MG63 (cell line): ENCODE data around the gene ADAT1. TPM values are rescaled to one million over a fixed set of nuclear protein-coding genes. Genes with fewer than 3 reads are reported as not detected.
"Not testable (repeated sequence)": the region's sequence is repeated elsewhere in the genome, so short reads cannot be mapped to it uniquely, and the experiment has no call there.

Experiments
- DNase-seq: peaks from one replicate; pipeline ENCODE4 v3.0.0-alpha.2; 2020
- H3K27me3 ChIP-seq: fragments of 250-450 bp; sonication (Bioruptor Pico); 2 replicates; pipeline ENCODE4 v1.5.1; 2020; ENCODE audit warnings: mild to moderate bottlenecking, moderate library complexity
- H3K36me3 ChIP-seq: fragments of 250-450 bp; sonication (Bioruptor Pico); 2 replicates; pipeline ENCODE4 v1.5.1; 2020; ENCODE audit warnings: mild to moderate bottlenecking, moderate library complexity
- H3K4me3 ChIP-seq: fragments of 250-450 bp; sonication (Bioruptor Pico); 2 replicates; pipeline ENCODE4 v1.5.1; 2020; ENCODE audit warnings: mild to moderate bottlenecking, moderate library complexity
- H3K9me3 ChIP-seq: fragments of 250-450 bp; sonication (Bioruptor Pico); 2 replicates; pipeline ENCODE4 v1.5.1; 2020; ENCODE audit warnings: mild to moderate bottlenecking, moderate library complexity
- total RNA-seq: library from RNA; depleted of rRNA; stranded (reverse); fragments of >200 nt; shearing (Covaris generic); gene quantifications from 2 replicates; pipeline ENCODE4 v1.2.3, GENCODE V29; 2014; ENCODE audit warnings: low replicate concordance

ADAT1 gene
- total RNA-seq, 1 experiment from 2014 or later: 29.6 TPM

- H3K4me3 ChIP-seq, H3K36me3 ChIP-seq, H3K27me3 ChIP-seq, H3K9me3 ChIP-seq: not testable (repeated sequence)
- peak; percentile 5 for DNase-seq
Measured at GRCh38 chr16:75591927-75592326, 31.2 kb downstream of the ADAT1 start.

GRCh38 chr16:75590920-75591843 lies 31.9 kb downstream of the ADAT1 start:
- Histone ChIP-seq H3K36me3 (no peaks in the 10 kb centered on the region; the same call in 1 of the 2 replicates), H3K9me3 (no peaks in the 10 kb centered on the region), H3K4me3 (no peak overlapping the region), H3K27me3 (no peaks in the 10 kb centered on the region)
- DNase-seq: peak; percentile 90

GRCh38 chr16:75589306-75589705 lies 33.8 kb downstream of the ADAT1 start:
- H3K4me3 ChIP-seq: no peak overlapping the region
- no peaks in the 10 kb centered on the region for H3K9me3 ChIP-seq
- DNase-seq: no peak
- H3K27me3 ChIP-seq: no peaks in the 10 kb centered on the region
- no peaks in the 10 kb centered on the region; the same call in 1 of the 2 replicates for H3K36me3 ChIP-seq

DNA sequence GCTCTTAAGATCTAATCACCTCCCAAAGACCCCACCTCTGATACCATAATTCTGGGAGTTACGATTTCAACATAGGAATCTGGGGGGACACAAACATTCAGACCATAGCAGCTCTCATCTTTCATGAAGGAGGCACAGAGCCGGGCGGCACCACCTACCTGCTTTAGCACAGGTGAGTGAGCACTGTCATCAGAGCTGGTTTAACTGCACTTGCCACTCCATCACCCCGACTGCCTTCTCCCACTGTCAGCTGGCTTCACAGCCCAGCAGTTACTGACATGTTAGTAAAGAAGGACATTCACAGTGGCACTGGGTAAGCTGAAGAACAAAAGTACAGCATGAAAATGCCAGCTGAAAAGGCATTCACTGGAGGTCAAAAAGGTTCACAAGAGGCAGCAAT lies 34.4 kb downstream of the ADAT1 start:
- Histone ChIP-seq H3K36me3 (no peaks in the 10 kb centered on the region; the same call in 1 of the 2 replicates), H3K4me3 (no peak overlapping the region), H3K27me3 (no peaks in the 10 kb centered on the region), H3K9me3 (no peaks in the 10 kb centered on the region)
- no peak for DNase-seq

DNA sequence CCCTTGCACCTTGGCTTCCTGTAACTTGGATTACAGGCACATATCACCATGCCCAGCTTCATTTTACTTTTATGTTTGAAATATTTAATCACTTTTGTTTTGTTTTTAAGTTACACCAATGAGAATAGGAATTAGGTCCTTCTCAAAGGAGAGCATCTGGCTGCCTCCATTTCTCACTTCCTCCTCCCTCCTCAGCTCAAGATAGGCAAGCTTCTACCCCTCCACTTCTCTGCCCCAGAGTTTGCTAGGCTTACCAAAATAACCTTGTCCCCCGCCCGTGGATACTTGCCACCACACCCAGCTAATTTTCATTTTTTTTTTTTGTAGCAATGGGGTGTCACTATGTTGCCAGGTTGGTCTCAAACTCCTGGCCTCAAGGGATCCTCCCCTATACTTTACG lies 39.0 kb downstream of the ADAT1 start:
- no peak overlapping the region for H3K4me3 ChIP-seq
- H3K9me3 ChIP-seq: no peaks in the 10 kb centered on the region
- DNase-seq: no peak
- H3K36me3 ChIP-seq: 0 out of 2 replicates have a peak, but pooled peaks cover 2% of the 10 kb centered on the region
- H3K27me3 ChIP-seq: no peaks in the 10 kb centered on the region

GRCh38 chr16:75579281-75579834 lies 43.7 kb downstream of the ADAT1 start:
- Histone ChIP-seq H3K27me3 (no peaks in the 10 kb centered on the region), H3K4me3 (no peak overlapping the region), H3K9me3 (no peaks in the 10 kb centered on the region), H3K36me3 (peaks cover 2% of the 10 kb centered on the region; the same call in 1 of the 2 replicates)
- no peak for DNase-seq

- H3K27me3 ChIP-seq: no peaks in the 10 kb centered on the region
- H3K9me3 ChIP-seq: no peaks in the 10 kb centered on the region
- H3K36me3 ChIP-seq: peaks cover 2% of the 10 kb centered on the region
- no peak overlapping the region for H3K4me3 ChIP-seq
- no peak for DNase-seq
Measured at GRCh38 chr16:75578725-75579124, 44.4 kb downstream of the ADAT1 start.

GRCh38 chr16:75578212-75578611 lies 44.9 kb downstream of the ADAT1 start:
- peaks cover 2% of the 10 kb centered on the region for H3K36me3 ChIP-seq
- DNase-seq: no peak

DNA sequence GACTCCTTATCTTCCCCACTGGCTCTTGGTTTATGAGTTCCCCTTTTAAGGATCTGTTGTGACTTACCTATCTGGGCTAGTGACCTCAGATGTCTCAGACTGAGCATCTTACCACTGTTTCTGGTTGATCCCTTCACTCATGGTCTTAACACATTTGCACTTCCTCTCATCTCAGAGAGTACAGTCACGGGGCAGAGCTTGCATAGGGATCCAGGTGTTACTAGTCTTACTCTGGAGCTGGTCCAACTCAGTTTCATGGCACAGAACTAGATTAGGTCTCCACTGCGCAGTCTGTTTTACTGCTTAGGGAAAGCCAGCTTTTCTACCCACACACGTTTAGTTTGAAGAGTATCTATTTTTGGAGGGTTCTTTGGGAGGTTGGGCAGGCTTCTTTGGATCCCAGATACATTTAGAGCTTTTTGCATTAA lies 46.7 kb downstream of the ADAT1 start:
- Histone ChIP-seq H3K36me3 (peaks cover 5% of the 10 kb centered on the region), H3K4me3 (no peak overlapping the region), H3K9me3 (no peaks in the 10 kb centered on the region), H3K27me3 (no peaks in the 10 kb centered on the region)
- no peak for DNase-seq

More at GRCh38 chr16:75578212-75578611, 44.9 kb downstream of the ADAT1 start:
- Histone ChIP-seq H3K4me3 (no peak overlapping the region), H3K9me3 (no peaks in the 10 kb centered on the region), H3K27me3 (no peaks in the 10 kb centered on the region)

DNA sequence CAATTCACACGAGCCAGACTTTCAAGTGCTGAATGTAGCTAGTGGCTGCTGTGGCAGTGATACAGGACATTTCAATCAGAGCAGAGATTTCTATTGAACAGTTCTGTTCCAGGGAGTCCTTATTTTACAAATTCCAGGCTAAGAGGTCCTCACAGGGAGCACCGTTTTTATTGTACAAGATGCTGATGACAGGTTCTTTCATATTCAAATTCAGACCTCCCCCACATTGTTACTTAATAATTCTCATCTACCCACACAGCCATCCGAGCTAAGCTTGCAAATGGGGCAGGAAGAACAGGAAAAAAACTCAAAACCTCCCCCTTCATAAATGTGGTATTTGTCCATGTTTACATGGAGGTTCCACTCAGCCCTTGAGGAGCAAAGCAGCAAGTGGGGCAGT lies 47.1 kb downstream of the ADAT1 start:
- Histone ChIP-seq H3K27me3 (no peaks in the 10 kb centered on the region), H3K36me3 (peaks cover 5% of the 10 kb centered on the region), H3K9me3 (no peaks in the 10 kb centered on the region), H3K4me3 (no peak overlapping the region)
- no peak for DNase-seq

DNA sequence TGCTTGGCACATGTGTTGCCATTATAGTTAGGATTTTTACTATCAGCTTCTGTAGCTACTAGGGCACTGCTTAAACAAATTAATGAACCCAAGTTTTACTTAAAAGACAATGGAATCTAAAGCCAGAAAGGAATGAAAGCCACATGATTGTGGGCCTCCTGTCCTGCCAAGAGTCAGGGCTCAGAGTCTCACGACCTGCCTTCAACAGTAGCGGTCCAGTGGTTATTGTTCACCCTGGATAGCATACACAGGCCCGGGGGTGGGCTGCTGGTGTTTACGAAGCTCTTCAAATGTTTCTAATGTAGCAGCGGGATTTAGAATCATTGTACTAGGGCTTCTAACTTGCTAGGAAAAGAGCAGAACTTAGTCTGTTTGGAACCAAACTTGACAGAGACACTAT lies 49.1 kb downstream of the ADAT1 start:
- no peak overlapping the region for H3K4me3 ChIP-seq
- H3K9me3 ChIP-seq: no peaks in the 10 kb centered on the region
- DNase-seq: no peak
- H3K27me3 ChIP-seq: no peaks in the 10 kb centered on the region
- peaks cover 6% of the 10 kb centered on the region for H3K36me3 ChIP-seq

GRCh38 chr16:75572864-75573542 lies 50.1 kb downstream of the ADAT1 start:
- Histone ChIP-seq H3K4me3 (no peak overlapping the region), H3K36me3 (peaks cover 10% of the 10 kb centered on the region), H3K9me3 (no peaks in the 10 kb centered on the region), H3K27me3 (no peaks in the 10 kb centered on the region)
- no peak for DNase-seq

GRCh38 chr16:75570396-75571065 lies 52.5 kb downstream of the ADAT1 start:
- no peak for DNase-seq
- no peaks in the 10 kb centered on the region for H3K9me3 ChIP-seq
- H3K4me3 ChIP-seq: no peak overlapping the region
- H3K36me3 ChIP-seq: peaks cover 13% of the 10 kb centered on the region
- no peaks in the 10 kb centered on the region for H3K27me3 ChIP-seq

GRCh38 chr16:75567911-75568310 lies 55.2 kb downstream of the ADAT1 start:
- Histone ChIP-seq H3K36me3 (peaks cover 13% of the 10 kb centered on the region), H3K4me3 (no peak overlapping the region), H3K27me3 (no peaks in the 10 kb centered on the region), H3K9me3 (no peaks in the 10 kb centered on the region)
- DNase-seq: no peak

- Histone ChIP-seq H3K27me3 (no peaks in the 10 kb centered on the region), H3K36me3 (peaks cover 10% of the 10 kb centered on the region), H3K4me3 (peak overlapping the region; percentile 72), H3K9me3 (no peaks in the 10 kb centered on the region)
- DNase-seq: no peak
Measured at GRCh38 chr16:75566758-75567255, 56.3 kb downstream of the ADAT1 start.

- H3K27me3 ChIP-seq: no peaks in the 10 kb centered on the region; the same call in 1 of the 2 replicates
- no peaks in the 10 kb centered on the region for H3K9me3 ChIP-seq
- DNase-seq: peak; percentile 61
- peaks cover 10% of the 10 kb centered on the region for H3K36me3 ChIP-seq
- H3K4me3 ChIP-seq: peak within 1 kb of the TSS; percentile 72
Measured at GRCh38 chr16:75566040-75566757, 56.9 kb downstream of the ADAT1 start, which contains the start of gene GABARAPL2. TSS of gene GABARAPL2 (plus strand) at chr16:75566379. CDS start at chr16:75566487, 108 bp downstream.
